Erythroblast (primary cell): ENCODE data around the gene C2CD2.

Experiments used
- GATA1 ChIP-seq: IDR thresholded peaks from 2 replicates; pipeline ENCODE4 v1.6.1; 2011; ENCODE audit warnings: low read depth, mild to moderate bottlenecking, control low read depth, low read length, moderate library complexity
- POLR2A ChIP-seq: IDR thresholded peaks from 2 replicates; pipeline ENCODE4 v1.6.1; 2011; ENCODE audit warnings: mild to moderate bottlenecking, low read length

DNA sequence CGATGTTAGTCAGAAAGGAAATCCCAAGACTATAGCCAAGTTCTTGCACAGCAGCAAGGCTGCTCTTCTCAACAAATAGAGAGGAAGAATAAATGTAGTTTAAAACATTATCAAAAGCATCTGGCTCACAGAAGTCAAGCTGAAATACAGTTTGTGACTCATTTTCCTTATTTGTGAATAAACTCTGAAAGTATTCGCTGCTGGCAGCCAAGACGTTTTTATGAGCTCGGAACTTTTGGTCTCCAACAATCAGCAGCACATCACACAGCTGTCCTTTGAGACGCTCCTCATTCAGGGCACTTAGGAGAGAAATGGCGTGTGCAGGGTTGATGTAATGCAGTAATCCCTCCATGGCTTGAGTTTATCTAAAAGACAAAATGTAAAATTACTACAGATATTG, 39.9 kb upstream of the C2CD2 start:
- no peak for TF ChIP-seq POLR2A
- no peak for TF ChIP-seq GATA1
